Natural killer cell (primary cell): ENCODE results near the gene MRPS30. TPM values are rescaled to one million over a fixed set of nuclear protein-coding genes. Genes with fewer than 3 reads are reported as not detected.
"Not testable (repeated sequence)": the region's sequence is repeated elsewhere in the genome, so short reads cannot be mapped to it uniquely, and the experiment has no call there.

Experiments used
- ATAC-seq, 3 donors: fragments of 150-1000 bp in 2 of 3; fragments of 200-7000 bp in 1 of 3; cut with Tn5 transposase; 1 replicate in 1 of 3; 2 replicates in 2 of 3; pipeline ENCODE4 v1.10.0; 2021; ENCODE audit warnings: mild to moderate bottlenecking in 2 of 3, moderate library complexity in 2 of 3
- DNase-seq, 2 donors: peaks; one replicate each; pipeline versions ENCODE4 v3.0.0 to v3.0.0-alpha.2; 2013 to 2021; ENCODE audit warnings: mixed read lengths in 1 of 2
- H3K27ac ChIP-seq: one replicate; pipeline ENCODE4 v1.5.1; 2013; ENCODE audit warnings: mild to moderate bottlenecking, low read length
- H3K27me3 ChIP-seq: one replicate; pipeline ENCODE4 v1.6.1; 2013; ENCODE audit warnings: low read length; ENCODE audit not compliant: control insufficient read depth, insufficient read depth
- H3K36me3 ChIP-seq: one replicate; pipeline ENCODE4 v1.6.1; 2013; ENCODE audit warnings: low read length; ENCODE audit not compliant: control insufficient read depth, insufficient read depth
- H3K4me1 ChIP-seq: one replicate; pipeline ENCODE4 v1.6.1; 2013; ENCODE audit warnings: low read length; ENCODE audit not compliant: control insufficient read depth, insufficient read depth
- H3K4me3 ChIP-seq: one replicate; pipeline ENCODE4 v1.5.1; 2013; ENCODE audit warnings: low read length
- H3K9me3 ChIP-seq: one replicate; pipeline ENCODE4 v1.6.1; 2013; ENCODE audit warnings: low read length; ENCODE audit not compliant: control insufficient read depth, insufficient read depth
- H3K27ac Mint-ChIP-seq, 2 donors: one replicate each; pipeline ENCODE4 v1.8.0; 2022; ENCODE audit warnings: mild to moderate bottlenecking in 2 of 2, mixed read lengths in 2 of 2, moderate library complexity in 1 of 2
- H3K27me3 Mint-ChIP-seq, 2 donors: one replicate each; pipeline ENCODE4 v1.8.0; 2022; ENCODE audit warnings: low read depth in 2 of 2, mixed read lengths in 2 of 2
- H3K36me3 Mint-ChIP-seq: one replicate; pipeline ENCODE4 v1.8.0; 2022; ENCODE audit warnings: mixed read lengths
- H3K4me1 Mint-ChIP-seq, 2 donors: one replicate each; pipeline ENCODE4 v1.8.0; 2022; ENCODE audit warnings: mixed read lengths in 2 of 2
- H3K4me3 Mint-ChIP-seq: one replicate; pipeline ENCODE4 v1.8.0; 2022; ENCODE audit warnings: mild to moderate bottlenecking, moderate library complexity, mixed read lengths
- H3K9me3 Mint-ChIP-seq, 2 donors: one replicate each; pipeline ENCODE4 v1.8.0; 2022; ENCODE audit warnings: mixed read lengths in 2 of 2
- WGBS: methylation state at CpG from one replicate; pipeline ENCODE4 v1.1.7; 2013; ENCODE audit warnings: missing lambda C conversion rate; ENCODE audit not compliant: insufficient coverage; 5-methylcytosine and 5-hydroxymethylcytosine counted together
- intact Hi-C: fragments of 100-400 bp; cut with micrococcal nuclease; formaldehyde crosslinking; loops from one replicate; pipeline ENCODE4 v1.14.2; 2022
- total RNA-seq, 4 donors: library from RNA; stranded (reverse); fragments of 120-200 nt in 1 of 4; gene quantifications; one replicate each; pipeline versions ENCODE4 v1.2.3 to v1.2.4, GENCODE V29; 2013 to 2022
- TF ChIP-seq, protein P1 (sequence below): fragments of 200-600 bp; IDR thresholded peaks from one replicate; pipeline ENCODE4 v1.8.0; 2022; ENCODE audit warnings: antibody characterized with exemption

MRPS30 gene
- total RNA-seq, 3 donors from 2014 or later (not counting 1 experiment from before 2014, with no cell fraction given), result 34.1 to 43.8 (median 38.9) TPM

DNA sequence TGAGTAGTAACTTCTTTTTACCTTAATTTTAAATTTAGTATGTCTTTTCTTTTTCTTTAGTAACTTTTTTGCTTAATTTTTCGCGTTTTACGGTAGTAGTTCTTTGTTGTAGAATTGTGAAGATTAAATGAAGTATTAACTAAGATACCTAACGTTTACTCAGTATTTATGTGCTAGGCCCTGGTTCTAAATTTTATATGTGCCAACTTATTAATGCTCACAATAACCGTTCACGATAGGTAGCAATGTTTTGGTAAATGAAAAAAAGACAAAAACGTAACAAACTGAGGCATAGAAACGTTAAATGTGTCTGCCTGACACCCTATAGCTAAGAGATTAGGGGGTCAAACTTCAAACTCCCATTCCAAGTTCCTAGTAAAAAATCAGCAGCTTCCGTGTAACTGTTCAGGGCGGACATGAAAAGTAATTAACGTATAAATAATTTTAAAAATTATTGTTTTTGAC is 1.2 kb downstream of the MRPS30 start:
- Mint-ChIP-seq H3K27ac (peak overlapping the region; percentile 92 to 95), H3K4me3 (peak overlapping the region; percentile 96), H3K36me3 (no peaks in the 10 kb centered on the region), H3K27me3 (peaks cover 0 to 3% of the 10 kb centered on the region in 2 donors), H3K4me1 (peaks cover 24 to 49% of the 10 kb centered on the region in 2 donors), H3K9me3 (no peaks in the 10 kb centered on the region)
- no peaks in the 10 kb centered on the region for H3K9me3 ChIP-seq
- TF ChIP-seq, protein P1, sequence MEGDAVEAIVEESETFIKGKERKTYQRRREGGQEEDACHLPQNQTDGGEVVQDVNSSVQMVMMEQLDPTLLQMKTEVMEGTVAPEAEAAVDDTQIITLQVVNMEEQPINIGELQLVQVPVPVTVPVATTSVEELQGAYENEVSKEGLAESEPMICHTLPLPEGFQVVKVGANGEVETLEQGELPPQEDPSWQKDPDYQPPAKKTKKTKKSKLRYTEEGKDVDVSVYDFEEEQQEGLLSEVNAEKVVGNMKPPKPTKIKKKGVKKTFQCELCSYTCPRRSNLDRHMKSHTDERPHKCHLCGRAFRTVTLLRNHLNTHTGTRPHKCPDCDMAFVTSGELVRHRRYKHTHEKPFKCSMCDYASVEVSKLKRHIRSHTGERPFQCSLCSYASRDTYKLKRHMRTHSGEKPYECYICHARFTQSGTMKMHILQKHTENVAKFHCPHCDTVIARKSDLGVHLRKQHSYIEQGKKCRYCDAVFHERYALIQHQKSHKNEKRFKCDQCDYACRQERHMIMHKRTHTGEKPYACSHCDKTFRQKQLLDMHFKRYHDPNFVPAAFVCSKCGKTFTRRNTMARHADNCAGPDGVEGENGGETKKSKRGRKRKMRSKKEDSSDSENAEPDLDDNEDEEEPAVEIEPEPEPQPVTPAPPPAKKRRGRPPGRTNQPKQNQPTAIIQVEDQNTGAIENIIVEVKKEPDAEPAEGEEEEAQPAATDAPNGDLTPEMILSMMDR, result no peak
- peaks cover 34% of the 10 kb centered on the region for H3K36me3 ChIP-seq
- intact Hi-C loops, result loop anchor here (2.0 kb wide), 1 partner anchor 1327 kb away; the partner anchor contains the start of gene TMEM267
- DNase-seq (no peak), ATAC-seq (no peak)
- 33% methylated on average over 2 of the region's 11 CpGs for WGBS
- H3K27me3 ChIP-seq, result no peaks in the 10 kb centered on the region
- H3K4me1 ChIP-seq, result peaks cover 9% of the 10 kb centered on the region
- H3K4me3 ChIP-seq, result peak overlapping the region; percentile 99
- peak overlapping the region; percentile 94 for H3K27ac ChIP-seq

DNA sequence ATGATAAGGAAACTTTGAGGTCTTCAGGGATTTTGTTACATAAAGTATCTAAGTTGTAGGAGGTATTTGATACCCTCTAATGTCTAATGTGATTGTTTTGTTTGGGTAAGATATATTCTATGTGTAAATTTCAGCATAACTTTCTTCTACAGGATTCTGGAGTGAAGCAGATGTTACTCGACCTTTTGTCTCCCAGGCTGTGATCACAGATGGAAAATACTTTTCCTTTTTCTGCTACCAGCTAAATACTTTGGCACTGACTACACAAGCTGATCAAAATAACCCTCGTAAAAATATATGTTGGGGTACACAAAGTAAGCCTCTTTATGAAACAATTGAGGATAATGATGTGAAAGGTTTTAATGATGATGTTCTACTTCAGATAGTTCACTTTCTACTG is 6.0 kb downstream of the MRPS30 start:
- Histone ChIP-seq H3K9me3 (no peaks in the 10 kb centered on the region), H3K27me3 (no peaks in the 10 kb centered on the region), H3K4me3 (no peak overlapping the region), H3K27ac (no peak overlapping the region), H3K4me1 (peaks cover 4% of the 10 kb centered on the region), H3K36me3 (peaks cover 66% of the 10 kb centered on the region)
- TF ChIP-seq, protein P1, result no peak
- Mint-ChIP-seq H3K4me1 (peaks cover 9 to 38% of the 10 kb centered on the region in 2 donors), H3K27me3 (no peaks in the 10 kb centered on the region), H3K27ac (no peak overlapping the region), H3K36me3 (no peaks in the 10 kb centered on the region), H3K9me3 (no peaks in the 10 kb centered on the region), H3K4me3 (no peak overlapping the region)
- intact Hi-C loops, result no loop called here
- no peak for ATAC-seq
- no peak for DNase-seq
- WGBS, result 83% methylated on average over 1 of the region's 2 CpGs

DNA sequence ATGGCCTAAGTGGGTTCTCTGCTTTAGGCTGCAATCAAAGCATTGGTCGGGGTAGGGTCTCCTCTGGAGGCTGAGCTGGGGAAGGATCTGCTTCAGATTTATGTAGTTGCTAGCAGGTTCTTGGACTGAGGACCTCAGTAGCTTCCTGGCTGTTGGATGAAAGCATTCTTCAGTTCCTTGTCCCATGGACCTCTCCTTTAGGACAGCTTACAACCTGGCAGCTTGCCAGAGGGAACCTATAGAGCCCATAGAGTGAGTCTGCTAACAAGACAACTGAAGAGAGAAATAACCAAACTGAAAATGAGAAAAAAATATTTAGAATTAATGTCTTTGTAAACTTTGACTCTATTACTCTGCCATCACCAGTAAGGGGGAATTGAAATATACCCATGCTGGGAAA is 12.4 kb downstream of the MRPS30 start:
- no peak for DNase-seq
- Histone ChIP-seq H3K27ac (no peak overlapping the region), H3K27me3 (no peaks in the 10 kb centered on the region), H3K9me3 (no peaks in the 10 kb centered on the region), H3K36me3 (peaks cover 32% of the 10 kb centered on the region), H3K4me3 (no peak overlapping the region), H3K4me1 (no peaks in the 10 kb centered on the region)
- Mint-ChIP-seq H3K9me3 (no peaks in the 10 kb centered on the region), H3K4me1 (peaks cover 4 to 12% of the 10 kb centered on the region in 2 donors), H3K27ac (no peak overlapping the region), H3K4me3 (no peak overlapping the region), H3K36me3 (no peaks in the 10 kb centered on the region), H3K27me3 (no peaks in the 10 kb centered on the region)
- ATAC-seq, result no peak
- WGBS, result 100% methylated on average over 1 of the region's 1 CpG
- TF ChIP-seq, protein P1, result no peak
- intact Hi-C loops, result no loop called here

DNA sequence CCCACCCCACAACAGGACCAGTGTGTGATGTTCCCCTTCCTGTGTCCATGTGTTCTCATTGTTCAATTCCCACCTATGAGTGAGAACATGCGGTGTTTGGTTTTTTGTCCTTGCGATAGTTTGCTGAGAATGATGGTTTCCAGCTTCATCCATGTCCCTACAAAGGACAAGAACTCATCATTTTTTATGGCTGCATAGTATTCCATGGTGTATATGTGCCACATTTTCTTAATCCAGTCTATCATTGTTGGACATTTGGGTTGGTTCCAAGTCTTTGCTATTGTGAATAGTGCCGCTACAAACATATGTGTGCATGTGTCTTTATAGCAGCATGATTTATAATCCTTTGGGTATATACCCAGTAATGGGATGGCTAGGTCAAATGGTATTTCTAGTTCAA is 15.9 kb downstream of the MRPS30 start:
- H3K27me3 Mint-ChIP-seq, intact Hi-C loops, DNase-seq, ATAC-seq, H3K9me3 ChIP-seq, H3K36me3 Mint-ChIP-seq, H3K36me3 ChIP-seq, H3K4me3 Mint-ChIP-seq, H3K4me3 ChIP-seq, H3K27ac ChIP-seq, H3K4me1 ChIP-seq, H3K9me3 Mint-ChIP-seq, H3K27me3 ChIP-seq: not testable (repeated sequence)
- Mint-ChIP-seq H3K27ac (peak overlapping the region in 1 of 2 donors; percentile 20), H3K4me1 (peaks cover 26 to 29% of the 10 kb centered on the region in 2 donors)
- no CpG with 5 or more reads among the region's 3 CpGs for WGBS
